ENCODE measurements around the gene TNRC18.

Gene TNRC18

GRCh38 chr7:5403442-5403841 lies 20.2 kb downstream of the TNRC18 start:
- DNase-seq: no peak

GRCh38 chr7:5397736-5398135 lies 25.9 kb downstream of the TNRC18 start:
- no peak for DNase-seq

DNA sequence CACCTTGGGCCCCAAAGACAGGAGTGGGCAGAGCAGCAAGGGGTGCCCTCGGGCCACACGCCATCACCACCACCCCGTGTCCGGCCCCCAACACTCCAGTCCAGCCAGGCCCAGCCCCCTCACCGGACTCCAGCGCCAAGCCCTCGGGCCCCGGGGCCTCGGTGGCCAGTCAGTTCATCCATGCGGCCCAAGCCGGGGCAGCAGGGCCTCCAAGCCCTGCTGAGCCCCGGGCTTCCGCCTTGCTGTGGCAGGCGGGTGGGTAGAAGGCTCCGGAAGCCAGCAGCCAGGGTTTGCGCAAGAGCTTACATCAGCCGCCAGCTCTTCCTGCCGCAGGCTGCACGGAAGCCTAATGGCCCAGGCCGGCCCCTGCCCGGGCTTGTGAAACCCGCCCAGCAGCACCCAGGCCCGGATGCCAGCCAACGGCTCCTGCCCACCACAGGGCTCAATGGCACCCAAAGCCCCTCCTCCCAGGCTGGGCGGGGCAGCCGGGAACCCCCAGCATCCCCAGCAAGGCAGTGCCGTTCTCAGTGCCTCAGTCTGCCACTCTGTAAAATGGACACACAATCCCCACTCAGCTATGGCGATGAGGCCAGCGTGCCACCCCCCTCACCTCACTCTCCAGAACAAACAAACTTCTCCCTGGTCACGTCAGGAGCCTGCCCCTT lies 26.5 kb downstream of the TNRC18 start:
- DNase-seq: peak; percentile 96

- peak; percentile 71 for DNase-seq
Measured at GRCh38 chr7:5396542-5396941, 27.1 kb downstream of the TNRC18 start.

DNA sequence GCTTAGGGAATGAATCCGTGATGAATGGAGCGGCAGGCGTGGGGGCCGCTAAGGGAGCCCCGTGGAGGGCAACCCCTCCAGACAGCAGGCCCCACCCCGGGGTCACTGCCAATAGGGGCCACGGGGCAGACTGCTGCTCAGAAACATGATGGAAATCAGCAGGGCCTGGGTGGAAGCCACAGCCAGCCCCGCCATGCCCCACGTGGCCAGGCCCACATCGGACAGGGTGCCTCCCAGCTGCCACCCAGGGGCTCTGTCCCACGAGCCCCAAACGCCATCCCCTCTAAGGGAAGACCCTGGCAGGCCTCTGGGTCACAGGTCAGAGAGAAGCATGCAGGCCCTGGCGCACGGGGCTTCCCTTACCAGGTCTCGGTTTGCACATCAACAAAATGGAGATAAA lies 28.4 kb downstream of the TNRC18 start:
- no peak for DNase-seq

GRCh38 chr7:5394264-5395105 lies 29.1 kb downstream of the TNRC18 start:
- no peak for DNase-seq

DNA sequence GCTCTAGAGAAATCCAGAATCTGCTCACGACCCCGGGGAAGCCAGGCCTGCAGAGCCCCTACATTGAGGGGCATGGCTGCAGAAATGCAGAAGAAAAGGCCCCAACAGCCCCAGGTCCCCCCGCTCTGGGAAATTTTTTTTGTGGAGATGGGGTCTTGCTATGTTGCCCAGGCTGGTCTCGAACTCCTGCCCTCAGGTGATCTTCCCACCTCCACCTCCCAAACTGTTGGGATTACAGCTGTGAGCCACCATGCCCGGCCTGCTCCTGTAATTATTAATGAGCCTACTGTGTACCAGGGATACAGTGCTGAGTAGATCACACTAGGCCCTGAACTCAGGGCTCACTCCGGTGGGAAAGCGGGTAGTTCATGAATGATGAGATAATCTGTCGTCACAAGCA lies 29.9 kb downstream of the TNRC18 start:
- no peak for DNase-seq

DNA sequence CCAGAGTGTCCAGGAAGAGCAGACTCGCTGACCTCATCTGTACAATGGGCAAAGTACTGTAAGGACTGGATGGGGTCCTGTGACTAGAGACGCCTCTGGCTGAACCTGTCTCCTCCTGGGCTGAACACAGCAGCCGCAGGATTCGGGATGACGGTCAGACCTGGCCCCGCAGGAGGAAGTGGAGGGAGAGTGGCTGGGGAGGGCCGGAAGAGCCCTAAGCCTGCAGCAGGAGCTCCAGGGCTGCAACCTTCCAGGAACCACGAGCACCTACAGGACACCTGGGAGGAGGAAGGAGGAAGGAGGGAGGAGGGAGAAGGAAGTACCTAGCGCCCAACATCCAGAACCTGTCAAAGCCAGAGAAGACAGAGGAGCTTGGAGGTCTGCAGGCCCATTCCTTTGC lies 30.3 kb downstream of the TNRC18 start:
- DNase-seq: no peak

DNA sequence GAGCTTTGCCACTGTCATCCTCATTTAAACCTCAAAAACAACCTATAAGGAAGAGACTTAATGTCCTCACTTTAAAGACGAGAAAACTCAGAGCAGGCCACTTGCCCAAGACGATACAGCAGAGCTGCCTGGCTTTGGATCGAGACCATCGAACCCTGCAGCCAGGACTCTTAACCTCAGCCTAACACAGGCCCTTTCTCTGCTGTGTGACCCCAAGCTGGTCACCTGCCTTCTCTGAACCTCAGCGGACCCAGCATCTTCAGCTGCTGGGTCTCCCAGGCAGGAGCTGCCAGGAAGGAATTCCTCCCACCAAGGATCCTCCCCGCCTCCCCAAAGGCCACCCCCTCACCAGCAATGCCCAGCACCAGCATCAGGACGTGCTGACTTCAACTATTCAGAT lies 32.7 kb downstream of the TNRC18 start:
- DNase-seq: no peak

DNA sequence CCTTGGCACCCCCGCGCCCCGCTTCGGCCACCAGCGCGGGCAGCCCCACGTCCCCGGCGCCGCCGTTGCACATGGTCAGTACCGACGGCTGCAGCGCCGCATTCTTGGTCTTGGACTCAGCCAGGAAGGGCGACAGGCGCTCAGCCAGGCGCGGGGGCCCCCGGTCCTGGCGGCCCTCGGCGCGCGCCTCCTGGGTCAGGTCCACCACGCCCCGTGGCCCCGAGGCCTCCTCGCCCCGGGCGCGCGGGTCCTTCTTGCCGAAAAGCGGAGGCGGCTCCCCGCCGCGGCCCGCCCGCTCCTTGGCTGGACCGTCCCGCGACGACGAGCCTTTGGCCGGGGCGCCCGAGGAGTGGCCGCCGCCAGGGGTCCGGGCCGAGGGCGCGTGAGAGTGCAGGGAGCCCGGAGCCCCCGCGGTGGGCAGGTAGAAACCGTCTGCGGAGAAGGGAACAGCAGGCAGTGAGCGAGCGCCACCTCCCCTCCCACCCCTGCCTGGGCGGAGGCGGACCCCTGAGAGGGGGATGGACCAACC lies 34.7 kb downstream of the TNRC18 start:
- DNase-seq: no peak

DNA sequence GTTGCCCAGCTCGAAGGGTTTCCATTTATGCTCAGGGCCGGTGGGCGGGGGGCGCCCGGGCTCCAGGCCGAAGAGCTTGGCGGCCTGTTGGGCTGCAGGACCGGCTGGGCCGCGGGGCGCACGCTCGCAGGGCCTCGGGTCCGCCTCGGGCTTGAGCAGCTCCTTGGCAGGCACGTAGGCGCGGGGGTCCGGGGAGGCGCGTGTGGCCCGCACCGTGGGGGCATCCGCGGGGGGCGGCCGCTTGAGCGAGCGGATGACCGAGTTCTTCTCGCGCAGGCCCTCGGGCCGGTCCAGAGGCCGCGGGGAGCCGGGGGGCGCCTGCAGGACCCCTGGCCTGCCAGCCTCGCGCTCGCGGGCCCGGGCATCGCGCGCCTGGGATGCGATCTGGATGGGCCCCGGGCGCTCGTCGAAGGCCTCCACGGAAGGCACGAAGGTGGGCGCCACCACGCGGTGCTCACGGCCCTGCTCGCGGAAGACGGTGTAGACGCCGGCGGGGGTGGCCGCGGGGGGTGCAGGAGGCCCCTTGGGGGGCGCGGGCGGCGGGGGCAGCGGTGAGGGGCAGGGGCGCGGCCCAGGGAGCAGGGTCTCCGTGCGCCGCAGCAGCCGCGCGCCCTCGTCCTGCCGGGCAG lies 35.2 kb downstream of the TNRC18 start:
- DNase-seq: no peak

- DNase-seq: no peak
Measured at GRCh38 chr7:5387711-5388245, 35.9 kb downstream of the TNRC18 start.

GRCh38 chr7:5384618-5385017 lies 39.0 kb downstream of the TNRC18 start:
- no peak for DNase-seq

GRCh38 chr7:5383314-5384098 lies 40.1 kb downstream of the TNRC18 start:
- DNase-seq: no peak

GRCh38 chr7:5382281-5382892 lies 41.2 kb downstream of the TNRC18 start:
- no peak for DNase-seq

DNA sequence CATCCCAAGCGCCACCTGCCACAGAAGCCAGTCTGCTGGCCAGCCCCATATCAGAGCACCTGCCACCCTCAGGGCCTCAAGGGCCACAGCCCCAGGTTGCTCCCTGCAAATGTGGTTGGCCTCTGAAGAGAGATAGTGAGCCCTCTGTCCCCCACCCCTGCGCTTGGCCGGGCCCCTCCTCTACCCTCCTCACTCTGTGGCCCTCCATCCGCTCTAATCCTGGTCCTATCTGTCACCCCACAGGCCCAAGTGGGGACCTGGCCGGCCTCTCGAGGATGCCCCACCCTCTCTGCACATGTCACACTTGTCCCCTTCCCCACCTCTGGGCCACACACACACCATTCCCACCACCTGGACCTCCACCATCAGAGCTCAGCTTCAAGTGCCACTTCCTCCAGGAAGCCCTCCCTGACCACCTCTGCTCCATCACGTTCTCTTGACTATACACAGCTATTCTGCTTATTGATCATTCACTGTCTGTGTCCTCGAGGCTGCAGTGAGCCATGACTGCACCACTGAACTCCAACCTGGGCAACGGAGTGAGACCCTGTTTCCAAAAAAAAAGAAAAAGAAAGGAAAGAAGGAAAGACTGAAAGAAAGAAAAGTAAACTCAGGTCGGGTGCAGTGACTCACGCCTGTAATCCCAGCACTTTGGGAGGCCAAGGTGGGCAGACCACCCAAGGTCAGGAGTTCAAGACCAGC lies 42.4 kb downstream of the TNRC18 start:
- no peak for DNase-seq

- DNase-seq: no peak
Measured at GRCh38 chr7:5380350-5381070, 43.1 kb downstream of the TNRC18 start.

DNA sequence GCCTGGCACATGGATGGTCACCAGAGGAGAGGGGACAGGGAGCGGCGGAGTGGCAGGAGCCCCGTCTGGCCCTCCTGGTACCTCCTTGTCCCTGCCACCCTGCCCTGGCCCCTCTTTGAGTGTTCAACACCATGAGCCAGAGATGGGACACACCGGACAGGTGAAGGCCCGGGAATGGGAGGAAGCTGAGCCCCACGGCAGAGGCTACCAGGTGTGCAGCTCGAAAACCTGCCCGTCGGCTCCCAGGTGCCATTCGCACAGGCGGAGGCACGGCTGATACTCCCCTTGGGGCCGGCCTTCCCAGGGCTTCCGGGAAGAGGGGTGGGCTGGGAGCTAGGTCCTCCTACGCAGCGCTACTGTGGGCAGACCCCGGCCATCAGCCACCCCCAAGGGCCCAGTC lies 44.1 kb downstream of the TNRC18 start:
- DNase-seq: no peak

- DNase-seq: no peak
Measured at GRCh38 chr7:5377816-5378215, 45.8 kb downstream of the TNRC18 start.

DNA sequence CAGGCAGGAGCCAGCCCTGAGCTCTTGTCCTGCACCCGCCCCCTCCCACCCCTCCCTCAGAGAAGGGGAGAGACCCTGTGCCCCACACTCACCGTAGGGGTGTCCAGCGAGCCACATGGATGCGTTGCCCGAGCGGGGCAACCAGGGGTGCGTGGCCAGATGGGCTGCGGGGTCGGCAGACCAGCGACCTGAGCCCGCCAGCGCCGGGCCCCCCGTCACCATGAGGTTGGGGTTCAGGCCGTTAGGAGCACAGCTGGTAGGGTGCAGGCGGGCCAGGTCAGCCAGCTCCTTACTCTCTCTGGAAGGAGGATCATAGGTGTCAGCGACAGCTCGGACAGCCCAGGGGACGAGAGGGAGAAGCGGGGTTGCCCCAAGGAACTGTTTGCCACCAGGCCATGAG lies 46.4 kb downstream of the TNRC18 start:
- no peak for DNase-seq

DNA sequence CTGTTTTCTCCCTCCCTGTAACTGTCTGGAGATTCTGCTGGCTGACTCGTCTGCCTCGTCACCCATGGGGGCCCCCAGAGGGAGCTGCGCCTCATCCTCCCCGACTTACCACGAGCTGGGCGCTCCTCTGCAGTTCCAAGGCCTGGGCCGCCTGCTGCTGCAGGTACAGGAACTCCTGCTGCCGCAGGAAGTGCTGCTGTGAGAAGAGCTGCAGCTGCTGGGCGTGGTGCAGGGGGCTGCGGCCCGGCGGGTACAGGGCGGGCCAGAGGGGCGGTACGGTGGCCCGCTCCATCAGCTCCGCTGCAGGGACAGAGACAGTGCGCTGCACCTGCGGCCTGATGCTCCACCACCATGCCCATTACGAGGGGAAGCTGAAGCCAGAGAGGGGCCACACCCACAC lies 47.7 kb downstream of the TNRC18 start:
- DNase-seq: peak; percentile 36

Measured in CD4-positive, alpha-beta T cell treated with Interleukin-10 for 1 hour (primary cell).